Measurements from ENCODE around the gene DUS1L. TPM values are rescaled to one million over a fixed set of nuclear protein-coding genes. Genes with fewer than 3 reads are reported as not detected.

DUS1L gene
- polyA plus RNA-seq, 1 of the 3 experiments (the other 2 are of a cell fraction), result 163 TPM

GRCh38 chr17:82083533-82084359 lies 18.1 kb upstream of the DUS1L start:
- no peaks in the 10 kb centered on the region for H3K4me1 ChIP-seq (ENCODE audit: control insufficient read depth in 1 of 2, insufficient read depth in 2 of 2, low read depth in 1 of 2, low read length in 1 of 2)
- H3K4me2 ChIP-seq, result no peak overlapping the region
- ChIA-PET POLR2A (no interaction called here), CTCF (interaction anchor here (2.2 kb wide), 1 partner anchor 53 kb away, joined by 8 read pairs; no protein-coding TSS in a partner anchor)
- H3K9me3 ChIP-seq, result no peaks in the 10 kb centered on the region
- H3K9me2 ChIP-seq, result no peaks in the 10 kb centered on the region
- no peaks in the 10 kb centered on the region for H3K27me3 ChIP-seq (ENCODE audit: insufficient read depth)
- WGBS (ENCODE audit: low lambda C conversion rate), result 95% methylated on average over 37 of the region's 55 CpGs
- H3K4me3 ChIP-seq (ENCODE audit: low read depth in 2 of 2, low read length in 1 of 2), result no peak overlapping the region
- H3K79me2 ChIP-seq (ENCODE audit: insufficient read depth), result no peaks in the 10 kb centered on the region
- no peak overlapping the region for H2AFZ ChIP-seq (ENCODE audit: low read depth)
- no peaks in the 10 kb centered on the region for H4K20me1 ChIP-seq (ENCODE audit: insufficient read depth)
- H3K36me3 ChIP-seq (replicated peaks in 1 of 2; ENCODE audit: control insufficient read depth in 1 of 2, insufficient read depth in 2 of 2, low read length in 1 of 2), result peaks cover 16 to 94% of the 10 kb centered on the region in 2 experiments
- H3K27ac ChIP-seq (ENCODE audit: low read depth in 2 of 2, low read length in 1 of 2), result no peak overlapping the region
- no peak for DNase-seq
- H3F3A ChIP-seq (replicated peaks; ENCODE audit: insufficient read depth), result peaks cover 6% of the 10 kb centered on the region
- TF ChIP-seq USF1 (IDR thresholded peaks at IDR 0.05; ENCODE audit: borderline replicate concordance, low read depth), result no peak
- no peak overlapping the region for H3K9ac ChIP-seq

- TF ChIP-seq YY1 (IDR thresholded peaks at IDR 0.05; ENCODE audit: low read depth) (no peak), TCF12 (IDR thresholded peaks at IDR 0.05) (no peak), TAF1 (IDR thresholded peaks at IDR 0.05; ENCODE audit: borderline replicate concordance, low read depth, low read length) (no peak), EZH2phosphoT487 (IDR thresholded peaks at IDR 0.05; ENCODE audit: borderline replicate concordance, low read depth) (no peak), MEF2A (IDR thresholded peaks at IDR 0.05; ENCODE audit: borderline replicate concordance, low read depth) (no peak), FOXM1 (IDR thresholded peaks at IDR 0.05; ENCODE audit: low read depth) (no peak), RFX5 (IDR thresholded peaks at IDR 0.05; ENCODE audit: low read length) (no peak), NFIC (IDR thresholded peaks at IDR 0.05; ENCODE audit: borderline replicate concordance) (no peak), TEAD4 (IDR thresholded peaks at IDR 0.05; ENCODE audit: borderline replicate concordance, insufficient read depth) (no peak), USF1 (IDR thresholded peaks at IDR 0.05; ENCODE audit: borderline replicate concordance, low read depth) (no peak), GATA2 (CRISPR knock-in tag; IDR thresholded peaks at IDR 0.05) (no peak), IRF3 (IDR thresholded peaks at IDR 0.05; ENCODE audit: low read depth, low read length) (no peak), GABPA (IDR thresholded peaks at IDR 0.05; ENCODE audit: low read depth) (no peak), FOSL2 (IDR thresholded peaks at IDR 0.05; ENCODE audit: borderline replicate concordance, low read depth) (no peak), SIN3A (IDR thresholded peaks at IDR 0.05; ENCODE audit: borderline replicate concordance, low read depth, low read length) (no peak), RXRA (IDR thresholded peaks at IDR 0.05; ENCODE audit: borderline replicate concordance, low read depth) (no peak), ZBTB33 (IDR thresholded peaks at IDR 0.05; ENCODE audit: borderline replicate concordance, low read depth) (no peak), MXI1 (IDR thresholded peaks at IDR 0.05; ENCODE audit: low read depth, low read length) (no peak)
- H3K9me3 ChIP-seq, result no peaks in the 10 kb centered on the region
- ChIA-PET CTCF (interaction anchor here (1.2 to 2.6 kb wide), 4 partner anchors 21 to 124 kb away, joined by 3 to 12 read pairs (median 6); no protein-coding TSS in a partner anchor), POLR2A (no interaction called here)
- no peak overlapping the region; a peak in 1 of 4 replicates for H3K4me3 ChIP-seq (ENCODE audit: low read depth in 2 of 2, low read length in 1 of 2)
- H3F3A ChIP-seq (replicated peaks; ENCODE audit: insufficient read depth), result peaks cover 6% of the 10 kb centered on the region
- H3K36me3 ChIP-seq (replicated peaks in 1 of 2; ENCODE audit: control insufficient read depth in 1 of 2, insufficient read depth in 2 of 2, low read length in 1 of 2), result peaks cover 19 to 94% of the 10 kb centered on the region in 2 experiments
- H3K79me2 ChIP-seq (ENCODE audit: insufficient read depth), result no peaks in the 10 kb centered on the region
- H3K4me1 ChIP-seq (ENCODE audit: control insufficient read depth in 1 of 2, insufficient read depth in 2 of 2, low read depth in 1 of 2, low read length in 1 of 2), result no peaks in the 10 kb centered on the region
- H3K9me2 ChIP-seq, result no peaks in the 10 kb centered on the region
- no peak for DNase-seq
- H4K20me1 ChIP-seq (ENCODE audit: insufficient read depth), result no peaks in the 10 kb centered on the region
- H2AFZ ChIP-seq (ENCODE audit: low read depth), result no peak overlapping the region
- no peak overlapping the region for H3K9ac ChIP-seq
- H3K4me2 ChIP-seq, result no peak overlapping the region
- no peaks in the 10 kb centered on the region for H3K27me3 ChIP-seq (ENCODE audit: insufficient read depth)
- WGBS (ENCODE audit: low lambda C conversion rate), result 94% methylated on average over 21 of the region's 24 CpGs
- H3K27ac ChIP-seq (ENCODE audit: low read depth in 2 of 2, low read length in 1 of 2), result no peak overlapping the region
Measured at GRCh38 chr17:82083009-82083408, 17.4 kb upstream of the DUS1L start.
